PC-3 (cell line): ENCODE data around the gene SAG.

Experiments
- EZH2 ChIP-seq: fragments of 300-600 bp; sonication (generic); IDR thresholded peaks from one replicate; pipeline ENCODE4 v1.6.1; 2017; ENCODE audit warnings: antibody characterized with exemption, mild to moderate bottlenecking, low read length; ENCODE audit not compliant: unreplicated experiment
- TF ChIP-seq, protein P1 (sequence below): fragments of 300-600 bp; sonication (generic); conservative IDR thresholded peaks from 2 replicates; pipeline ENCODE4 v1.5.1; 2017; ENCODE audit warnings: antibody characterized with exemption, low read depth, mild to moderate bottlenecking, low read length

DNA sequence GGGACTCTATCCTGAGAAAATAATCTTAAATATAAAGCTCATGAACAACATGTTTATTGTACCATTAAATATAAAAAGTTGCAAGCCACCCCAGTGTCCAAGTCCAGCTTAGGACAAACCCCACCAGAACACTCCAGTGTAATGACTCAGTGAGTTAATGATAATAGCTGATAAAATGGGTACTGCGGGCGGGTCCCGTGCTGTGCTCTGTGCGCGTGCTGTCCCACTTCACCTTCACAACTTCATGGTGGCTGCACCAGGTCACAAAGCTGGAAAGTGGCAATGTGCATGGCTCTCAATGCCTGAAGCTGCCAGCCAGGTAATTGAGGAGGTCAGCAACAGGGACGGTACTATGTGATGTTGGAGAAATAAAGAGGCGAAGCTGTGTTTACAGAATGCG, 65.2 kb downstream of the SAG start:
- TF ChIP-seq EZH2 = no peak
- TF ChIP-seq, protein P1, sequence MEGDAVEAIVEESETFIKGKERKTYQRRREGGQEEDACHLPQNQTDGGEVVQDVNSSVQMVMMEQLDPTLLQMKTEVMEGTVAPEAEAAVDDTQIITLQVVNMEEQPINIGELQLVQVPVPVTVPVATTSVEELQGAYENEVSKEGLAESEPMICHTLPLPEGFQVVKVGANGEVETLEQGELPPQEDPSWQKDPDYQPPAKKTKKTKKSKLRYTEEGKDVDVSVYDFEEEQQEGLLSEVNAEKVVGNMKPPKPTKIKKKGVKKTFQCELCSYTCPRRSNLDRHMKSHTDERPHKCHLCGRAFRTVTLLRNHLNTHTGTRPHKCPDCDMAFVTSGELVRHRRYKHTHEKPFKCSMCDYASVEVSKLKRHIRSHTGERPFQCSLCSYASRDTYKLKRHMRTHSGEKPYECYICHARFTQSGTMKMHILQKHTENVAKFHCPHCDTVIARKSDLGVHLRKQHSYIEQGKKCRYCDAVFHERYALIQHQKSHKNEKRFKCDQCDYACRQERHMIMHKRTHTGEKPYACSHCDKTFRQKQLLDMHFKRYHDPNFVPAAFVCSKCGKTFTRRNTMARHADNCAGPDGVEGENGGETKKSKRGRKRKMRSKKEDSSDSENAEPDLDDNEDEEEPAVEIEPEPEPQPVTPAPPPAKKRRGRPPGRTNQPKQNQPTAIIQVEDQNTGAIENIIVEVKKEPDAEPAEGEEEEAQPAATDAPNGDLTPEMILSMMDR = no peak
